ENCODE measurements around the gene MCAT.

Gene MCAT

GRCh38 chr22:43085658-43086606 is 57.3 kb downstream of the MCAT start:
- DNase-seq, result no peak
